Epithelial cell of proximal tubule (primary cell): ENCODE measurements around the gene SCN4A. TPM values are rescaled to one million over a fixed set of nuclear protein-coding genes. Genes with fewer than 3 reads are reported as not detected.

ENCODE experiments used
- DNase-seq: peaks from one replicate; pipeline ENCODE4 v3.0.0-alpha.2; 2011; ENCODE audit warnings: low read depth
- H3K4me3 ChIP-seq: 2 replicates; pipeline ENCODE4 v1.5.1; 2011; ENCODE audit warnings: low read depth, mild to moderate bottlenecking, low read length
- total RNA-seq: library from RNA; depleted of rRNA; stranded (reverse); fragments of >200 nt; gene quantifications from 2 replicates; pipeline ENCODE4 v1.2.3, GENCODE V29; 2015
- TF ChIP-seq, protein P1 (sequence below): conservative IDR thresholded peaks from 2 replicates; pipeline ENCODE4 v1.5.1; 2012; ENCODE audit warnings: low read depth, mild to moderate bottlenecking, low read length

SCN4A gene
- total RNA-seq, 1 donor from 2014 or later = not detected

DNA sequence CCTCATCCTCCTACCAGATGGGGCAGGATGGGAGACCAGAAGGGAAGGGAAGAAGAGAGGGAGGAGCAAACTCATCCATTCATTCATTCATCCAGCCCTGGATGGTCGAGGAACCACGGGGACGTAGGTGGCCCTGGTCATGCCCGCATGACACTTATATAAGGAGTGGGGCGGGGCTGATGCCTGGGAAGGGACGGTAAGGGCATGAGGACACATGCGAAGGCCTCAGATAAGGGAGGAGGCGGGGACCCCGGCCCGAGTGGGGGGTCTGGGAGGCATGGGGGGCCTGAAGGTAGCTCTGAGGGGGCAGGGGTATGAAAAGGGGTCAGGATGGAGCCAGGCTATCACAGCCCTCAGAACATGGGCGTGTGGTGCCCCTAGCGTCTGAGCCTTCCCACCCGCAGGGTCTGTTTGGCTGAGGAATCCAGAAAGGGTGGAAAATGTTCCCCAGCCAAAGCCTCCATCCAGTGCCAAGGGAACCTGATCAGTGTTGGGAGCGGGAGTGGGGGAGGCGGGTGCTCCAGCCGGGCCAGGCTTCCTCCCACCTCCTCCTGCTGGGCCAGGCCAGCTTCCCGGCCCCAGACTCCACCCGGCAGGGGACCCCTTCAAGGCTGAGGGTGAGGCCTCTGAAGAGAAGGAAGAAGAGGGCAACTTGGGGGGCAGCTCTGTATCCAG lies 23.0 kb downstream of the SCN4A start:
- H3K4me3 ChIP-seq = no peak overlapping the region
- no peak for DNase-seq
- TF ChIP-seq, protein P1, sequence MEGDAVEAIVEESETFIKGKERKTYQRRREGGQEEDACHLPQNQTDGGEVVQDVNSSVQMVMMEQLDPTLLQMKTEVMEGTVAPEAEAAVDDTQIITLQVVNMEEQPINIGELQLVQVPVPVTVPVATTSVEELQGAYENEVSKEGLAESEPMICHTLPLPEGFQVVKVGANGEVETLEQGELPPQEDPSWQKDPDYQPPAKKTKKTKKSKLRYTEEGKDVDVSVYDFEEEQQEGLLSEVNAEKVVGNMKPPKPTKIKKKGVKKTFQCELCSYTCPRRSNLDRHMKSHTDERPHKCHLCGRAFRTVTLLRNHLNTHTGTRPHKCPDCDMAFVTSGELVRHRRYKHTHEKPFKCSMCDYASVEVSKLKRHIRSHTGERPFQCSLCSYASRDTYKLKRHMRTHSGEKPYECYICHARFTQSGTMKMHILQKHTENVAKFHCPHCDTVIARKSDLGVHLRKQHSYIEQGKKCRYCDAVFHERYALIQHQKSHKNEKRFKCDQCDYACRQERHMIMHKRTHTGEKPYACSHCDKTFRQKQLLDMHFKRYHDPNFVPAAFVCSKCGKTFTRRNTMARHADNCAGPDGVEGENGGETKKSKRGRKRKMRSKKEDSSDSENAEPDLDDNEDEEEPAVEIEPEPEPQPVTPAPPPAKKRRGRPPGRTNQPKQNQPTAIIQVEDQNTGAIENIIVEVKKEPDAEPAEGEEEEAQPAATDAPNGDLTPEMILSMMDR = no peak

DNA sequence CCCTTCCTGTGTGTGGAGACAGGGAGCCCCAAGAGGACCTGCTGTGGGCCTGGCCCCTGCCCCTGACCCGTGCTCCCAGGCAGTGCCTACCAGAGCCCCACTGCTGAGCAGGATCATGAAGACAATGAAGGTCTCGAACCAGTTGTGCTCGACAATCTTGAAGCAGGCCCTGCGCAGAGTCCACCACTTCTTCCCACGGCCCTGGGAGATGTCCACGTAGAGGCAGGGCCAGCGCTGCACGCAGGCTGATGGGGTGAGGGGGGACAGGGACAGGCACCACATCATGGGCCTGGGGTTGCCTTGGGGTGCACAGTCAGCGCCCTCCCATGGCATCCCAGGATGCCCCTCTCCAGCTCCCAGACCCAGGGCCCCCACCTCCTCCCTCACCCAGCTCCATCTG lies 24.2 kb downstream of the SCN4A start:
- TF ChIP-seq, protein P1 = no peak
- DNase-seq = no peak

DNA sequence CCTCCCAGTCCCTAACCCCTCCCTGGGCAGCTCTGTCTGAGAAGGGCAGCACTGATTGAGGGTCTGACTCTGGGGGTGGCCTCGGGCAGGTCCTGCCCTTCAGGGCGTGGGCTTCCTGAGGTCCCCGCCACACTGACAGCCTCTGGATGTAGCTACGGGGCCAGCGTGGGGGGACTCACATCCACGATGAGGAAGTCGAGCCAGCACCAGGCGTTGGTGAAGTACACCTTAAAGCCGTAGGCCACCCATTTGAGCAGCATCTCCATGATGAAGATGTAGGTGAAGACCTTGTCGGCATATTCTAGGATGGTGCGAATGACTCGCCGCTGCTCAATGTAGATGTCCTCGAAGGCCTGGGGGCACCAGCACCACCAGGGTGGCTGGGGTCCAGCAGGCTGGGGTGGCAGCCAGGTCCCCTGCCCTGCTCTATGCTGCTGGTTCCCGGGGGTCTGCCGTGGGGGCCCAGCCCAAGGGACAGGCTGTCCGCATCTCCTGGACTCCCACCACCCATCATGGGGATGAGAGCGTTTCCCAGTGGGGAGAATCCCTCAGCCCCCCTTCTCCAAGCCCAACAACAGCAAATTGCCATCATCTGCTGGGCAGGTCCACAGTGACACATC lies 24.9 kb downstream of the SCN4A start:
- TF ChIP-seq, protein P1 = no peak
- H3K4me3 ChIP-seq = no peak overlapping the region
- DNase-seq = no peak

More for the DNA sequence above, 24.2 kb downstream of the SCN4A start:
- H3K4me3 ChIP-seq = no peak overlapping the region

DNA sequence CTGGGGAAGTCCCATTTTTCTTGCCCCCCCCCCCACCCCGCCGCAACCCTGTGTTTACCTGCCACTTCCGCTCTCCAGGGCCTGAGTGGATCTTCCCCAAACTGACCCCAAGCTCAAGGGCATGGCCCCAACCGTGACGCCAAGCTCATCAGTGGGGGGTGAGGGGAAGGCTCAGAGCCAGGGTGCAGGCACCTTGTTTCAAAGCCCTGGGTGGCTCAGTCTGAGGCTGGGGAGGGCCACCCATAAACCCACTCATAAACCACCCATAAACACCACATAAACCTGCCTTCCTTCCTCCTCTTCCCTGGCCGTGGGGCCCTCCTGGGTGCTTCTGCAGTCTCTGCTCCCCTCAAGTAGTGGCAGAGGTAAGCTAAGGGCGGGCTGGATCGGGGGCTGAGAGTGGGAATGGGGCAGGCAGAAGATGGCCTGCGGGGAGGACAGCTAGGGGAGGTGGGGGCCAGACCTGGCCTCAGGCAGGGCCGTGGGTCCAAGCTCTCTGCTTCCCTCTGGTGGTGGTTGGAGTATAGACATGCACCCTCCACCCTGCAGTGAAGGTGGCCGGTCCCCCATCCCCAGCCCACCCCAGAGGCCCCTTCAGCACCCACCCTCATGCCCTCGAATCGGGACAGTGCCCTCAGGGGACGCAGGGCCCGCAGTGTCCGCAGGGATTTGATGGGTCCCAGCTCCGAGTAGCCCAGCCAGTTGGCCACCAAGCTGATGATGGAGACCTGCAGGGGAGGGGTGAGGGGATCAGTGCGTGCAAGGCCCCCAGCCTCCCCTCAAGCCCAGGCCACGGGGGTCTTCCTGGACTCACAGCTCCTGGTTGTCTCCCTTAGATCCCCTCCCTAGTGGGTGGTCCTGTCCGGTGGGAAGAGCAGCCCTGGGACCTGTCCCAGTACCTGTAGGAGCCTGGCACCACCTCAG lies 26.0 kb downstream of the SCN4A start:
- no peak for DNase-seq
- TF ChIP-seq, protein P1 = peak; percentile 62
- H3K4me3 ChIP-seq = no peak overlapping the region

DNA sequence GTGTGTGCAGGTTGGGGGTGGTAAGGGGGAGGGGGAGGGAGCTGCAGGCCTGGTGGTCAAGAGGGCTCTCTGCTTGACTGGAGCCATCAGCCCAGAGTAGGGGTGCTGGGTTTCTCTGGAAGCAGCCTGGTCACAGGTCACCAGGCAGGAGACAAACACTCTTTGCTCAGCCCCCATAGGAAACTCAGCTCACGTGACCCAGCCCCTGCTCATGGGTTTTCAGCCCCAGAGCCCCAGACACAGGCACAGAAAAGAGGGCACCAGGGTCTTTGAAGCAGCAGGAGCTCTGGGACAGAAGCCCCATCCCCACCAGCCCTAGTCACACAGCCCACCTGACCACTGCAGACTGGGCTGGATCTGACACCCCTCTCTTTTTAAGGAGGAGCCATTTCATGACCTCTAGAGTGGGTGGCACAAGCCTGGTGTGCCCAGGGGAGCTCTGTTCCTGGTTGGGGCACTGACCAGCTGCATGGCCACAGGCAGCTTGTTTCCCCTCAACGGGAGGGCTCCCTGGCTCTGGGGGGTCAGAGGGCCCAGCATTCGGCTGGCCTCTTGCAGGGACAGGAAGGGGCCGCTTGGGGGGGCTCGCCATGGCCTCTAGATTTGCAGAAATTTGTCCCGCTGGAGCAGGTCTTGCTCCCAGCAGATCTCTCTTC lies 26.8 kb downstream of the SCN4A start:
- TF ChIP-seq, protein P1 = no peak
- no peak overlapping the region for H3K4me3 ChIP-seq
- DNase-seq = no peak

DNA sequence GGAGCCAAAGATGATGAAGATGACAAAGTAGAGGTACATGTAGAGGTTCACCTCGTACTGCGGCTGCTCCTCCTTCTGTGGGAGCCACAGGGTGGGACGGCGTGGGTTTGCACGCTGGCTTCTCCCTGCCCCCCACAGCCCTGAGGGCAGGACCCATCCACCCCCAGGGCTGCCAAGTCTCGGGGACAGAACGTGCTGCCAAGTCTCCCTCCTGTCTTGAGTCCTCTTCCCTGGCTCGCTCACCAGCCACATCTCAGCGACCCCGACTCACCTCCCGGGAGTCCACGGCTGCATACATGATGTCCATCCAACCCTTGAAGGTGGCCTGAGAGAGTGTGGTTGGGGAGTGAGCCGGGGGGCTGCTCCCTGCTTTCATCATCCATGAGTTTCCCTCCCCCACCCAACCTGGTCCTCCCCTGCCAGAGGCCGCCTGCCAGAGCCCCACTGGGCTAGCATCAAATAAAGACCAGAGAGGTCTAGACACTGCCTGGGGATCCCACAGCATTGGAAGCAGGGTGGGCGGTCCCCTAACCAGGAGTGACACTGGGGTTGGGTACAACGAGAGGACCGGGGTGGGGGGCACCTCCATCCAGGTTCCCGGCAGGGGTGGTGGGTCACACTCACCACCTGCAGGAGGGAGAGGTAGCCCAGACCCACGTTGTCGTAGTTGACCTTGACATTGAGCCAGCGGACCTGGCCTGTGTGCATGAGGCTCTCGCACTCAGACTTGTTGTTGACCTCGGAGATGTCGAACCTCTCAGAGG lies 27.8 kb downstream of the SCN4A start:
- TF ChIP-seq, protein P1 = no peak
- no peak for DNase-seq
- no peak overlapping the region for H3K4me3 ChIP-seq
